Measurements from ENCODE around the gene KIF1A. TPM values are rescaled to one million over a fixed set of nuclear protein-coding genes. Genes with fewer than 3 reads are reported as not detected.
A peak's percentile ranks its signal among the peaks of the same experiment; 100 is the strongest.

Gene KIF1A
- total and polyA plus RNA-seq, 8 donors = 32.4 to 76.0 (median 62.1) TPM

DNA sequence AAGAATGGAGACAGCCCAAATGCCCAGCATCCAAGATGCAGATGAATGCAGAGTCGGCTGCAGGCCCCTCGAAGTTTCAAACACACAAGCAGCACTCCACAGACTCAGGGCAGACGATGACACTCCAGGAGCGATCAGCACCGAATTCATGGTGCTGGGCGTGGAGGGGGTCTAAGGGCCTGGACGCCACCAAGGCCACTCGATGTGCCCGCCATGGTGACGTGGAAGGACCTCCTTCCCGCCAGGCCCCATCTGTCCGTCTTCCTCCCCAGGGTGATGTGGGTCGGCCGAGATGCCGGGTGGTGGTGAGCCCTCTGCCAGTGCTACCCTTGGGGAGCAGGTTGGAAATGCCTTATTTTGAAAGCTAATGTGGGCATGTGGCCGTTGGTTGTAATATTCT is 9.4 kb downstream of the KIF1A start:
- WGBS, 2 donors = 91 to 95% methylated on average over 14 to 16 of the region's 16 CpGs
- Histone ChIP-seq H3K27me3 (no peaks in the 10 kb centered on the region), H3K9me3 (no peaks in the 10 kb centered on the region), H3K4me3 (no peak overlapping the region), H3K27ac (no peak overlapping the region), H3K4me1 (no peaks in the 10 kb centered on the region), H3K36me3 (no peaks in the 10 kb centered on the region)
- TF ChIP-seq CTCF (IDR thresholded peaks at IDR 0.05) = no peak
- DNase-seq (peak in 4 of 6 donors; percentile 5 to 30 (median 13)), FAIRE-seq (no peak), ATAC-seq (no peak)
- intact Hi-C loops (cut with DNase I) = no loop called here

DNA sequence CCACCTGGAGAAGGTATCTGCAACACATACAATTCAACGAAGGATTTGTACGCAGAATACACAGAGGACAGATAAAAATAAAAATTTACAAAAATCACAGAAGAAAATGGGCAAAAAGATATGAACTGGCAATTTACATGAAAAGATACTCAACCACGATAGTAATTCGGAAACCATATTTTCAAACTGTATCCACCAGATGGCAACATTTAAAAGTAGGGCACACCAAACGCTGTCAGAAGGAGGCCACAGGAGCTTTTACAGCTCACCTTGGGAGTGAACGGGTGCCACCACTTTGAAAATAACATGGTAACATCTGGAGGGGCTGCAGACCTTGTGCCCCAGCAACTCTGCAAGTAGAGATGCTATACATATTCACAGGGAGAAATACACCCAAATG is 9.8 kb downstream of the KIF1A start:
- intact Hi-C loops (cut with DNase I) = no loop called here
- Histone ChIP-seq H3K4me3 (no peak overlapping the region), H3K4me1 (no peaks in the 10 kb centered on the region), H3K36me3 (no peaks in the 10 kb centered on the region), H3K27me3 (no peaks in the 10 kb centered on the region), H3K27ac (no peak overlapping the region), H3K9me3 (no peaks in the 10 kb centered on the region)
- FAIRE-seq = no peak
- TF ChIP-seq CTCF (IDR thresholded peaks at IDR 0.05) = no peak
- 56 to 60% methylated on average over 6 of the region's 6 CpGs for WGBS, 2 donors
- no peak for ATAC-seq
- peak in 1 of 6 donors; percentile 6 for DNase-seq

- H3K4me3 ChIP-seq = no peak overlapping the region
- 89 to 93% methylated on average over 9 of the region's 9 CpGs for WGBS, 2 donors
- no peaks in the 10 kb centered on the region for H3K27me3 ChIP-seq
- H3K9me3 ChIP-seq = no peaks in the 10 kb centered on the region
- ATAC-seq (no peak), DNase-seq (peak in 2 of 6 donors; percentile 4 to 22), FAIRE-seq (no peak)
- H3K4me1 ChIP-seq = no peaks in the 10 kb centered on the region
- no peaks in the 10 kb centered on the region for H3K36me3 ChIP-seq
- no peak for TF ChIP-seq CTCF (IDR thresholded peaks at IDR 0.05)
- intact Hi-C loops (cut with DNase I) = no loop called here
- no peak overlapping the region for H3K27ac ChIP-seq
Measured at GRCh38 chr2:240809276-240809675, 10.7 kb downstream of the KIF1A start.

DNA sequence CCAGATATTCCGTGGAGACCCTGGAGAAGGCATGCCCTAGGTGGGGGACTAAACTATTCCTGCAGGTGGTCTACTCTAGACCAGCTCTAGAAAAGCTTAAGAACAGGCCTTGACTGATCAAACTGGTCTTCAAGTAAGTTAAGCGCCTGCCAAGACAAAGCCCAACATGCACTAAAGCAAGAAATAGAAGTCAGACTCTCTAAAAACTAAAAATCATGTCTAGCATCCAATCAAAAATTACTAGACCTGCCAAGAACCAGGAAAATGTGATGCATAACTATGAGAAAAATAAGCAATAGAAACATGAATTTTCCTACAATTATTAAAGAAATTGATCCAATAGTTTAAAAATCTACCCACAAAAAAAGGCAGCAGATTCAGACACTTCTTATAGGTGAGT is 13.6 kb downstream of the KIF1A start:
- H3K27ac ChIP-seq = no peak overlapping the region
- H3K4me1 ChIP-seq = no peaks in the 10 kb centered on the region
- intact Hi-C loops (cut with DNase I) = no loop called here
- ATAC-seq (no peak), FAIRE-seq (no peak), DNase-seq (peak in 1 of 6 donors; percentile 1)
- TF ChIP-seq CTCF (IDR thresholded peaks at IDR 0.05) = no peak
- H3K4me3 ChIP-seq = no peak overlapping the region
- WGBS, 2 donors = 97 to 100% methylated on average over 2 of the region's 2 CpGs
- H3K27me3 ChIP-seq = no peaks in the 10 kb centered on the region
- H3K9me3 ChIP-seq = no peaks in the 10 kb centered on the region
- H3K36me3 ChIP-seq = no peaks in the 10 kb centered on the region

DNA sequence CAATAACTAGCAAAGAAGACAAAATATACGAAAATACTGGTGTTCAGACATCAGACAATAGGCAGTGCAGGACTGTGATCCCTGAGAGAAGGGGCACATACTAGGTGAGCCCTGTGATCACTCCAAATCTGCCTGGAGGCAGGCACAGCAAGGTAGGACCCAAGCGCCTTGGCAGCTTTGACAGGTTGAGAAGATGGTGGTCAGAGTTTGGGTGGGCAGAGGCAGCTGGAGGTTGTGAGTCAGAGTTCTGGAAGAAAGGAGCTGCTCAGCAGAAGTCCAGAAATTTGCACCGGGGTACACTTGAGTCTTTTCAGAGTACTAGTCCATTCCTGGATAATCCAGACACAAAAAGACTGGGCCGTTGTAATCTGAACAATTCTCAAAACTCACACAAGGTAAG is 14.0 kb downstream of the KIF1A start:
- H3K36me3 ChIP-seq = no peaks in the 10 kb centered on the region
- 89 to 90% methylated on average over 4 of the region's 4 CpGs for WGBS, 2 donors
- no peak for TF ChIP-seq CTCF (IDR thresholded peaks at IDR 0.05)
- FAIRE-seq = no peak
- no peak overlapping the region for H3K4me3 ChIP-seq
- DNase-seq = peak in 2 of 6 donors; percentile 4 to 6
- H3K27ac ChIP-seq = no peak overlapping the region
- no peaks in the 10 kb centered on the region for H3K4me1 ChIP-seq
- intact Hi-C loops (cut with DNase I) = no loop called here
- no peak for ATAC-seq
- no peaks in the 10 kb centered on the region for H3K9me3 ChIP-seq
- H3K27me3 ChIP-seq = no peaks in the 10 kb centered on the region
